Fibroblast of mammary gland (primary cell): Measurements from ENCODE around the gene BRD1.

Experiments
- DNase-seq: peaks from one replicate; pipeline ENCODE4 v3.0.0-alpha.2; 2010; ENCODE audit warnings: low read depth
- H3K4me3 ChIP-seq: 2 replicates; pipeline ENCODE4 v1.5.1; 2011; ENCODE audit warnings: low read depth, mild to moderate bottlenecking, low read length, moderate library complexity; ENCODE audit not compliant: control insufficient read depth
- TF ChIP-seq, protein P1 (sequence below): conservative IDR thresholded peaks from 2 replicates; pipeline ENCODE4 v1.5.1; 2011; ENCODE audit warnings: low read depth, low read length, inconsistent platforms; ENCODE audit not compliant: control insufficient read depth, insufficient read depth

The BRD1 gene

DNA sequence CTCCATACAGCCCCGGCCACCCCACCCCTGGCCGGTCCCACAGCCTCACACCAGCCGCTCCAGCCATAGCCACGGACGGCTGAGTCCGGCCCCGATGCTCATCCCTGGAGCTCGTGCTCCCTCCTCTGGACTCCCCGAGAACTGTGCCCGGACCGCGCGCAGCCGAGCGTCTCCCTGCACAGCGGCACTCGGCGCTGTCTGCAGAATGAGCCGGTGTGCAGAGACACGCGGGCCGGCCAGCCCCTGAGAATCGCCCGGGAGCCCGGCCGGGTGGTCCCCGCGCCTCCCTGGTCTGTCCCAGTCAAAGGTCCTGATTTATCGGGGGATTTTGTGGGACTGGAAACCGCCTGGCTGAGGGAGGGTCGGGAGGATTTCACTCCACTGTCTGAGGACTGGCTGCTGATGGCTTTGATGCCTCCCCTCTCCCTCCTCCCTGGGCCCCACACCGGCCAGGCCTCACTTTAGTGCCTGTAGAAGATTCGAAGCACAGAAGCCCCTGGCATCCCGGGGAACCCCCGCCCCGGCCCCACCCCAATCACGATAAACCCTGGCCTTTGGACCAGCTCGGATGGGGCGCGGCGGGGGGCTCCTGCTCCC lies 102.7 kb downstream of the BRD1 start:
- TF ChIP-seq, protein P1, sequence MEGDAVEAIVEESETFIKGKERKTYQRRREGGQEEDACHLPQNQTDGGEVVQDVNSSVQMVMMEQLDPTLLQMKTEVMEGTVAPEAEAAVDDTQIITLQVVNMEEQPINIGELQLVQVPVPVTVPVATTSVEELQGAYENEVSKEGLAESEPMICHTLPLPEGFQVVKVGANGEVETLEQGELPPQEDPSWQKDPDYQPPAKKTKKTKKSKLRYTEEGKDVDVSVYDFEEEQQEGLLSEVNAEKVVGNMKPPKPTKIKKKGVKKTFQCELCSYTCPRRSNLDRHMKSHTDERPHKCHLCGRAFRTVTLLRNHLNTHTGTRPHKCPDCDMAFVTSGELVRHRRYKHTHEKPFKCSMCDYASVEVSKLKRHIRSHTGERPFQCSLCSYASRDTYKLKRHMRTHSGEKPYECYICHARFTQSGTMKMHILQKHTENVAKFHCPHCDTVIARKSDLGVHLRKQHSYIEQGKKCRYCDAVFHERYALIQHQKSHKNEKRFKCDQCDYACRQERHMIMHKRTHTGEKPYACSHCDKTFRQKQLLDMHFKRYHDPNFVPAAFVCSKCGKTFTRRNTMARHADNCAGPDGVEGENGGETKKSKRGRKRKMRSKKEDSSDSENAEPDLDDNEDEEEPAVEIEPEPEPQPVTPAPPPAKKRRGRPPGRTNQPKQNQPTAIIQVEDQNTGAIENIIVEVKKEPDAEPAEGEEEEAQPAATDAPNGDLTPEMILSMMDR: no peak

GRCh38 chr22:49724030-49724892 lies 103.4 kb downstream of the BRD1 start:
- H3K4me3 ChIP-seq: no peak overlapping the region
- no peak for DNase-seq

More for the DNA sequence above, 102.7 kb downstream of the BRD1 start:
- H3K4me3 ChIP-seq: no peak overlapping the region
- peak; percentile 11 for DNase-seq

DNA sequence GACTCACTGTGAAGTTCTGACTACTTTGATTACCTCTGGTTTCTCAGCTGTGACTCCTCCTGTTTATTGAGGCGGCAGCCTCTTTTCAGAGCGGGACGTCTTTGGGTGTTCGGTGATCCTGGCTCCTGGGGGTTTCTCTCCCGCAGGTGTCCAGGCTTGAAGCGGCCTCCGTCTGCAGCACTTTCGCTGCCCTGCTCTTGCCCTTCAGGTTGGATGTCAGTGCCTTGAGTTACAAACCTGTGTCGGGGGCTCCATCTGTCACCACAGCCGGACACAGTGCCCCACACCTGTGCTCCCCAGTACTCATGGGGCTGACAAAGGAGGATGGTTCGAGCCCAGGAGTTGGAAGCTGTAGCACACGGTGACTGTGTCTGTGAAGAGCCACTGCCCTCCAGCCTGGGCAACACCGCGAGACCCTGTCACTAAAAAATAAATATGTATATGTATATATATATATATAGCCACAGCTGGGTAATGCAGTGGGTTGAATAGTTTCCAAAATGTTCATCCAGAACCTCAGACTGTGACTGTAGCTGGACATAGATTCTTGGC lies 104.1 kb downstream of the BRD1 start:
- TF ChIP-seq, protein P1: no peak
- DNase-seq: no peak
- H3K4me3 ChIP-seq: no peak overlapping the region

More at GRCh38 chr22:49724030-49724892, 103.4 kb downstream of the BRD1 start:
- TF ChIP-seq, protein P1: no peak
